ENCODE measurements around the gene AP4E1. TPM values are rescaled to one million over a fixed set of nuclear protein-coding genes. Genes with fewer than 3 reads are reported as not detected.
"Not testable (repeated sequence)": the region's sequence is repeated elsewhere in the genome, so short reads cannot be mapped to it uniquely, and the experiment has no call there.

AP4E1 gene
- total RNA-seq, 4 donors from 2014 or later: 9.9 to 13.2 (median 10.6) TPM

DNA sequence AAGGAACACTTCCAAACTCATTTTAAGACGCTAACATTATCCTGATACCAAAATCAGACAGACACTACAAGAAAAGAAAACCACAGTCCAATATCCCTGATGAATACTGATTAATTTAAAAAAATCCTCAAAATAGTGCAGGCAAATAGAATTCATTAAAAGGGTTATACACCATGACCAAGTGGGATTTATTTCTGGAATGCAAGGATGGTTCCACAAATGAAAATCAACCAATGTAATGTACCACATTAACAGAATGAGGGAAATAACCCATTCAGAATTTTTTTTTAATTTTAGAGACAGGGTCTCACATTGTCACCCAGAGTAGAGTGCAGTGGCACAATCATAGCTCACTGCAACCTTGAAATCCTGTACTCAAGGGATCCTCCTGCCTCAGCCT lies 17.3 kb upstream of the AP4E1 start:
- H3K27ac ChIP-seq (replicated peaks in 1 of 4): no peak overlapping the region
- H3K4me3 ChIP-seq: no peak overlapping the region
- no peaks in the 10 kb centered on the region for H3K36me3 ChIP-seq
- DNase-seq (ENCODE audit: extremely low spot score): no peak
- peaks cover 0 to under 1% (median 0%) of the 10 kb centered on the region in 4 donors for H3K4me1 ChIP-seq
- 100% methylated on average over 1 of the region's 1 CpG for WGBS
- TF ChIP-seq POLR2A (IDR thresholded peaks at IDR 0.05; ENCODE audit: low read depth): no peak
- intact Hi-C loops (cut with DNase I): no loop called here
- no peaks in the 10 kb centered on the region for H3K27me3 ChIP-seq
- H3K9me3 ChIP-seq: peaks cover 0 to 8% (median 4%) of the 10 kb centered on the region in 4 donors

- Histone ChIP-seq H3K4me1 (no peaks in the 10 kb centered on the region), H3K4me3 (no peak overlapping the region), H3K9me3 (peaks cover 0 to 8% (median 4%) of the 10 kb centered on the region in 4 donors), H3K27ac (replicated peaks in 1 of 4) (no peak overlapping the region), H3K36me3 (no peaks in the 10 kb centered on the region), H3K27me3 (no peaks in the 10 kb centered on the region)
- no peak for DNase-seq (ENCODE audit: extremely low spot score)
- intact Hi-C loops (cut with DNase I): no loop called here
- TF ChIP-seq POLR2AphosphoS5 (IDR thresholded peaks at IDR 0.05) (no peak), EP300 (IDR thresholded peaks at IDR 0.05) (no peak), POLR2A (IDR thresholded peaks at IDR 0.05; ENCODE audit: low read depth) (no peak)
- TF ChIP-seq, protein P1, sequence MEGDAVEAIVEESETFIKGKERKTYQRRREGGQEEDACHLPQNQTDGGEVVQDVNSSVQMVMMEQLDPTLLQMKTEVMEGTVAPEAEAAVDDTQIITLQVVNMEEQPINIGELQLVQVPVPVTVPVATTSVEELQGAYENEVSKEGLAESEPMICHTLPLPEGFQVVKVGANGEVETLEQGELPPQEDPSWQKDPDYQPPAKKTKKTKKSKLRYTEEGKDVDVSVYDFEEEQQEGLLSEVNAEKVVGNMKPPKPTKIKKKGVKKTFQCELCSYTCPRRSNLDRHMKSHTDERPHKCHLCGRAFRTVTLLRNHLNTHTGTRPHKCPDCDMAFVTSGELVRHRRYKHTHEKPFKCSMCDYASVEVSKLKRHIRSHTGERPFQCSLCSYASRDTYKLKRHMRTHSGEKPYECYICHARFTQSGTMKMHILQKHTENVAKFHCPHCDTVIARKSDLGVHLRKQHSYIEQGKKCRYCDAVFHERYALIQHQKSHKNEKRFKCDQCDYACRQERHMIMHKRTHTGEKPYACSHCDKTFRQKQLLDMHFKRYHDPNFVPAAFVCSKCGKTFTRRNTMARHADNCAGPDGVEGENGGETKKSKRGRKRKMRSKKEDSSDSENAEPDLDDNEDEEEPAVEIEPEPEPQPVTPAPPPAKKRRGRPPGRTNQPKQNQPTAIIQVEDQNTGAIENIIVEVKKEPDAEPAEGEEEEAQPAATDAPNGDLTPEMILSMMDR (IDR thresholded peaks at IDR 0.05): no peak
- 93% methylated on average over 3 of the region's 3 CpGs for WGBS
Measured at GRCh38 chr15:50893976-50894375, 14.5 kb upstream of the AP4E1 start.

DNA sequence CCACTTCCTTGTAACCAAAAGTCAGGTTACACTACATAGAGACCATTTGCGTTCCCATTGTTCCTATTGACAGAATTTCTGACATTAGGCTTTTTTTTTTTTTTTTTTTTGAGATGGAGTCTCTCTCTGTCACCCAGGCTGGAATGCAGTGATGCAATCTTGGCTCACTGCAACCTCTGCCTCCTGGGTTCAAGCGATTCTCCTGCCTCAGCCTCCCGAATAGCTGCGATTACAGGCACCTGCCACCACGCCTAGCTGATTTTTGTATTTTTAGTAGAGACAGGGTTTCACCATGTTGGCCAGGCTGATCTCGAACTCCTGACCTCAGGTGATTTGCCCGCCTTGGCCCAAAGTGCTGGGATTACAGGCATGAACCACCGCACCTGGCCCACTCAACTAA lies 7.1 kb upstream of the AP4E1 start:
- H3K9me3 ChIP-seq: not testable (repeated sequence)

DNA sequence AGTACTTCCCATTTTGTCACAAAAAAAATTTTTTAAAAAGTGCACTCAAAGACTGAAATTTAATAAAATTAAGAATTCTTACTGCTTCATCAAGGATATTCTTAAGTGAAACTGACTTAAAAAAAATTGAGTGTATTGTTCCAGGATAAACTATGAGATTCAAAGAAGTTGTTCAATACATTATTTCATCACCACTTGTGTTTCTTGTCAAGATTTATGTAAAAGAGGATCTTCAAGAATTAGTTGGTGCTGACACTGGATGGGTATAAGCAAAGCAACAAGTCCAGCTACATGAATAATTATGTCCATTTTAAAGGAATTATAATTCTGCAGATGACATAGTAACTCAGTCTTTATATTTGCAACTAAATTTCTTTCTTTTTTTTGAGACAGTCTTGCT lies 4.3 kb upstream of the AP4E1 start:
- DNase-seq (ENCODE audit: extremely low spot score): no peak
- no peaks in the 10 kb centered on the region for H3K36me3 ChIP-seq
- no peaks in the 10 kb centered on the region for H3K9me3 ChIP-seq
- H3K27ac ChIP-seq (replicated peaks in 1 of 4): no peak overlapping the region
- H3K27me3 ChIP-seq: no peaks in the 10 kb centered on the region
- TF ChIP-seq POLR2AphosphoS5 (IDR thresholded peaks at IDR 0.05) (no peak), EP300 (IDR thresholded peaks at IDR 0.05) (no peak), POLR2A (IDR thresholded peaks at IDR 0.05; ENCODE audit: low read depth) (no peak)
- TF ChIP-seq, protein P1 (IDR thresholded peaks at IDR 0.05): no peak
- intact Hi-C loops (cut with DNase I): no loop called here
- H3K4me1 ChIP-seq: peaks cover 10 to 12% (median 11%) of the 10 kb centered on the region in 4 donors
- H3K4me3 ChIP-seq: no peak overlapping the region

More for the DNA sequence above, 7.1 kb upstream of the AP4E1 start:
- DNase-seq (ENCODE audit: extremely low spot score); H3K4me3 ChIP-seq; H3K27me3 ChIP-seq; H3K4me1 ChIP-seq; H3K27ac ChIP-seq (replicated peaks in 1 of 4); intact Hi-C loops (cut with DNase I); H3K36me3 ChIP-seq: not testable (repeated sequence)
- WGBS: 92% methylated on average over 8 of the region's 8 CpGs

- intact Hi-C loops (cut with DNase I): no loop called here
- WGBS: 88% methylated on average over 4 of the region's 4 CpGs
Measured at GRCh38 chr15:50905055-50905454, 3.4 kb upstream of the AP4E1 start.

More at GRCh38 chr15:50905055-50905454, 3.4 kb upstream of the AP4E1 start:
- Histone ChIP-seq H3K9me3 (no peaks in the 10 kb centered on the region), H3K27ac (replicated peaks in 1 of 4) (no peak overlapping the region), H3K4me1 (peaks cover 19 to 21% (median 20%) of the 10 kb centered on the region in 4 donors), H3K36me3 (no peaks in the 10 kb centered on the region), H3K27me3 (no peaks in the 10 kb centered on the region), H3K4me3 (no peak overlapping the region)
- no peak for DNase-seq (ENCODE audit: extremely low spot score)
- no peak for TF ChIP-seq POLR2AphosphoS5 (IDR thresholded peaks at IDR 0.05)
- TF ChIP-seq, protein P1 (IDR thresholded peaks at IDR 0.05): no peak
- no peak for TF ChIP-seq POLR2A (IDR thresholded peaks at IDR 0.05; ENCODE audit: low read depth)
- TF ChIP-seq EP300 (IDR thresholded peaks at IDR 0.05): no peak

Measured in esophagus muscularis mucosa (tissue), 4 donors.